Measurements from ENCODE around the gene MED13.

DNA sequence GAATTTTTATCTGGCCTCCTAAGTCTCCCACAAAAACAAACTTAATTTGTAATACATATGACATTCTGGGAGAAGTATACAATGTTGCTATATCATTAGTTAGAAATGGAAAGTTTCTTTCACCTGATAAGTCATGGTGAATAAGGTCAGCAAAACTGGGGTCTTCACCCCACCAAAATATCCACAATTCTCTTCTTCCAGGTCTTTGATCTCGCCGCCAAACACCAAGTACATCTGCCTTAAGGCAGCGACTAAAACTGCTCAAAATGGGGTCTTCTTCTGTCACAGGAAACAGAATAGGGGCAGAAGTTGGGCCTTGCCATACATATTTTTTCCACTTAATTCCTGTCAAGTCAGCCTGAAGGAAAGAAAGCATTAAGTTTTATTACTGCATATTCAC is 2.1 kb downstream of the MED13 start:
- TF ChIP-seq POLR2A (IDR thresholded peaks at IDR 0.05; ENCODE audit: low read depth, low read length) (no peak), SPI1 (IDR thresholded peaks at IDR 0.05; ENCODE audit: low read depth, low read length) (no peak), POLR2AphosphoS5 (IDR thresholded peaks at IDR 0.05; ENCODE audit: low read depth, low read length) (no peak), POU2F2 (IDR thresholded peaks at IDR 0.05; ENCODE audit: low read depth, low read length) (no peak), PAX5 (IDR thresholded peaks at IDR 0.05; ENCODE audit: insufficient read depth, low read length, severe bottlenecking) (no peak), TAF1 (IDR thresholded peaks at IDR 0.05; ENCODE audit: low read depth, low read length) (no peak)
